Nephron progenitor cell (in vitro differentiated cells): ENCODE measurements around the gene DTD1.

Experiments
- DNase-seq: peaks from one replicate; pipeline ENCODE4 v3.0.0; 2021
- H3K27ac Mint-ChIP-seq: 2 replicates; pipeline ENCODE4 v1.8.0; 2021; ENCODE audit warnings: mild to moderate bottlenecking, moderate library complexity, mixed read lengths
- H3K27me3 Mint-ChIP-seq: 2 replicates; pipeline ENCODE4 v1.8.0; 2021; ENCODE audit warnings: mild to moderate bottlenecking, low read depth, mixed read lengths; ENCODE audit not compliant: poor library complexity
- H3K36me3 Mint-ChIP-seq: 2 replicates; pipeline ENCODE4 v1.8.0; 2021; ENCODE audit warnings: low read depth, mixed read lengths
- H3K4me1 Mint-ChIP-seq: 2 replicates; pipeline ENCODE4 v1.8.0; 2021; ENCODE audit warnings: mixed read lengths
- H3K4me3 Mint-ChIP-seq: 2 replicates; pipeline ENCODE4 v1.8.0; 2021; ENCODE audit warnings: mild to moderate bottlenecking, moderate library complexity, mixed read lengths
- H3K9me3 Mint-ChIP-seq: 2 replicates; pipeline ENCODE4 v1.8.0; 2021; ENCODE audit warnings: mild to moderate bottlenecking, moderate library complexity, mixed read lengths
- CTCF ChIP-seq: fragments of 200-600 bp; sonication (generic); IDR thresholded peaks from 2 replicates; pipeline ENCODE4 v1.5.0; 2021; ENCODE audit warnings: antibody characterized with exemption

The DTD1 gene

DNA sequence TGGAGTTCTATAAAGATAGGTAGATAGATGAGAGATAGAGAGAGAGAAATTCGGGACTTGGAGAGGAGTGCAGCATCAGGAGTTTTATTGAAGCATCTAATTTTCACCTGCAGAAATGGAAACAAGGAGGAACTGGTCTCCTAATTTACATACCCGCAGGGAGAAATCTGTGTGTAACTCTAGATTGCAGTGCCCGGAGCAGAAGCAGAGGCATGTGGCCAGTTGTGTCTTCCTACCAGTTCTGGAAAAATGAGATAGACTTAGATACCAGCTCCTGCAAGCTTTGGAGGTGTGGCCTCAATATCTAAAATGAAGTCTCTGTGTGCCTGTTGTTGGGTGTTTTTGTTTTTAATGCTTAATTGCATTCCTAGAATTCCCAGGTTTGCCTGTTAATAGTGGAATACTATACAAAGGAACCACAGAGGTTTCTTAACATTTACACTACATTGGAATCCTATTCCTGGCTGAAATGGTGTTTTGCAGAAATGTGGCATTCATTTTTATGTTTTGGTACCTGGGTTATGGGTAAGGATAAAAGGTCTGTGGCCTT is 57.4 kb downstream of the DTD1 start:
- no peak for DNase-seq
- H3K36me3 Mint-ChIP-seq = peaks cover 5% of the 10 kb centered on the region
- H3K9me3 Mint-ChIP-seq = no peaks in the 10 kb centered on the region
- H3K4me3 Mint-ChIP-seq = no peak overlapping the region
- no peak for TF ChIP-seq CTCF
- H3K27ac Mint-ChIP-seq = no peak overlapping the region
- no peaks in the 10 kb centered on the region for H3K27me3 Mint-ChIP-seq
- peaks cover 8% of the 10 kb centered on the region for H3K4me1 Mint-ChIP-seq

DNA sequence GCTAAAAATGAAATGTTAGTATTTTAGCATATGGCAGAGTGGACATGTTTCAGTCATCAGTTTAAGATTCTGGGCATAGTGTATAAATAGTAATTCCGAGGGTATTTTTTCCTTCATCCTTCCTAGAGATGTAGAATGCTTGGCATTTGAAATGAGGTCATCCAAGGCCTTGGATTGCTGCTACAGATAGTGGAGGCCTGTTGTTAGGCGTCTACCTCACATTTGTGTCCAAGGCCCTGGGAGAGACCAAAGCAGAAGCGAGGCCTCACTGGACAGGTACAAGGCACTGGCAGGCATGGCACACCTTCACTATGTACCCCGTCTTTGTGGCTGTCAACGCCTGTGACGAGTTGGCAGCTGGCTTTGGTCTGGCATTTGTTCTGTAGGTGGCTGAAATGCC is 58.0 kb downstream of the DTD1 start:
- Mint-ChIP-seq H3K27me3 (no peaks in the 10 kb centered on the region), H3K27ac (no peak overlapping the region), H3K36me3 (peaks cover 5% of the 10 kb centered on the region), H3K9me3 (no peaks in the 10 kb centered on the region), H3K4me3 (no peak overlapping the region), H3K4me1 (peaks cover 14% of the 10 kb centered on the region)
- no peak for TF ChIP-seq CTCF
- DNase-seq = no peak

- no peak overlapping the region for H3K27ac Mint-ChIP-seq
- H3K27me3 Mint-ChIP-seq = no peaks in the 10 kb centered on the region
- no peaks in the 10 kb centered on the region for H3K9me3 Mint-ChIP-seq
- H3K36me3 Mint-ChIP-seq = peaks cover 5% of the 10 kb centered on the region
- no peak for TF ChIP-seq CTCF
- no peak overlapping the region for H3K4me3 Mint-ChIP-seq
- H3K4me1 Mint-ChIP-seq = peaks cover 14% of the 10 kb centered on the region
- DNase-seq = no peak
Observed at GRCh38 chr20:18647777-18648176, 59.9 kb downstream of the DTD1 start.

DNA sequence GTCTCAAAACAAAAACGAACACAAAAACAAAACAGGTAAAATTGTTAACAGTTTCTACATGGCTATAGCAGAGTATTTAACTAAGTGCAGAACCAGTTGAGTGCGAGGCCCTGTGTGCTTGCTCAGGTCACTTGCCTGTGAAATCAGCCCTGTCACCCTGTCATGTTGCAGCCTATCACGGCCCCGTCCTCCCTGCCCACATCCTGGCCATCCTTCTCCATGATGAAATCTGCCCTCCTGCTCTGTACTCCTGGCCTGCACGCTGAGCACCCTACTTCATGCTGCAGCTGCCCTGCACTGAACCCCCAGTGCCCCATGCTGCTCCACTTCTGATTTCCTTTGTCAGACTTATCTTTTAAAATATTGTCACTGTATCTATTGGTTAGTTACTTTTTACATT is 62.4 kb downstream of the DTD1 start:
- no peak overlapping the region for H3K27ac Mint-ChIP-seq
- peaks cover 6% of the 10 kb centered on the region for H3K4me1 Mint-ChIP-seq
- no peak for DNase-seq
- no peaks in the 10 kb centered on the region for H3K9me3 Mint-ChIP-seq
- no peak for TF ChIP-seq CTCF
- H3K36me3 Mint-ChIP-seq = peaks cover 5% of the 10 kb centered on the region
- no peaks in the 10 kb centered on the region for H3K27me3 Mint-ChIP-seq
- no peak overlapping the region for H3K4me3 Mint-ChIP-seq

DNA sequence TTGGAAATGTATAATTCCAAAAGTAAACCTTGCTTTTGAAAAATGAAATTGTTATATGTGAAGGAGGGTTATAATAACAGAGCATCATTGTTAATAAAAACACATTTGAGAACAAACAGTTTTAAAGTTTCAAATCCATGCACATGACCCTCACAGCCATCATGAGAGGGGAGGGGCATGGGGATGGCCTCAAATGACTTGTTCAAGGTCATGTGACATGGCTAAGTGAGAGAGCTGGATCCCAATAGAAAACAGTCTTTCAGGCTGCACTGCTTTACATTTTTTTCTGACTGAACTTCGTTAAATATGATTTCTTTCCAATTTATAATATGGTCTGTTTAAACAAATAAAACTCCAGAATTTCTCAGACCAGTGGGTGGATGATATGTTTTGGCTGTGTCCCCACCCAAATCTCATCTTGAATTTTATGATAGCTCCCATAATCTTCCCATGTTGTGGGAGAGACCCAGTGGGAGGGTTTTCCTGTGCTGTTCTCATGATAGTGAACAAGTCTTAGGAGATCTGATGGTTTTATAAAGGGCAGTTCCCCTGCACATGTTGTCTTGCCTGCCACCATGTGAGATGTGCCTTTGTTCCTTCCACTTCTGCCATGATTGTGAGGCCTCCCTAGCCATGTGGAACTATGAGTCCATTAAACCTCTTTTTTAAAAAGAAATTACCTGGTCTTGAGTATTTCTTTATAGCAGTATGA is 66.0 kb downstream of the DTD1 start:
- no peak for TF ChIP-seq CTCF
- Mint-ChIP-seq H3K4me1 (peaks cover 6% of the 10 kb centered on the region), H3K27me3 (no peaks in the 10 kb centered on the region), H3K9me3 (no peaks in the 10 kb centered on the region), H3K4me3 (no peak overlapping the region), H3K36me3 (peaks cover 5% of the 10 kb centered on the region), H3K27ac (no peak overlapping the region)
- DNase-seq = no peak

DNA sequence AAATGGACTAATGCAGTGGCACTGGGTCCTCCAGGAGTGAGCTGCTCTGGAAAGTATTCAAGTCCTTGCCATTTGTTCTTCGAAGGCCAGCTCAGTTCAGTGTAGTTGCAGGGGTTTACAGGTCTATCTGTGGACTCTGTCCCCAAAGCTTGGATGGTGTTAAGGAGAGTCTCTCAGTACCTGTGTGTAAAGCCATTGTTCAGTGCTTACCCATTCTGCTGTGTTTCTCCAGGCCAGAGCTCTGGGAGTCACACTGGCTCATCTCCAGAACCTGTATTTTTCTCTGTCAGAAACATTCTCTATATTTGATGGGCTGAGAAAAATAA is 66.6 kb downstream of the DTD1 start:
- no peaks in the 10 kb centered on the region for H3K27me3 Mint-ChIP-seq
- TF ChIP-seq CTCF = no peak
- DNase-seq = no peak
- H3K27ac Mint-ChIP-seq = no peak overlapping the region
- H3K36me3 Mint-ChIP-seq = peaks cover 5% of the 10 kb centered on the region
- no peak overlapping the region for H3K4me3 Mint-ChIP-seq
- no peaks in the 10 kb centered on the region for H3K9me3 Mint-ChIP-seq
- peaks cover 6% of the 10 kb centered on the region for H3K4me1 Mint-ChIP-seq
